Measurements from ENCODE around the gene LRRC36. TPM values are rescaled to one million over a fixed set of nuclear protein-coding genes. Genes with fewer than 3 reads are reported as not detected.

Gene LRRC36
- total and polyA plus RNA-seq, 9 of the 15 experiments (the other 6 are each of a cell fraction or from before 2014, with no cell fraction given) = 0.09 to 0.40 (median 0.17) TPM; not detected in 1

DNA sequence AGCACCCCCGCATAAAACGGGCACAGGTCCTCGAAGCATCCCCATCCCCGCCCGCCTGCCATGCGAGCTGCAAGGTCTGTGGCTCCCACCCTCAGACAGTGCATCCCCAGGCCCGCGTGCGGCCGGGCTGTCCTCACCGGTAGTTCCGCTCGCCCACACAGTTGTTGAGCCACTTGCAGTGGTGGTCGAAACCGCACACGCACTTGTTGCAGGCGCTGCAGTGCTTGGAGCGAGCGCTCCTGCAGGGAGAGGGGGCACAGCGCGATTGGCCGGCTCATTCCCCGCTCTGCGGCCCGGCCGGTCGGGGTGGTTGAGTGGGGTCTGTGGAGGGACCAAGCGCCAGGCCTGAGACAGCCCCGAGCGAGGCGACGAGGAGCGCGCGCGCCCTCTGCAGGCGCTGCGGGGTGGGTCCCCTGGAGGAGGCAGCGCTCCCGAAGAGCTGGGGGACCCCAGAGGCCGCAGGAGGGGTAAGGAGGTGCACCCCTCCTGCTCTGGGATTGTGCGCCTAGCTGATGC, 72.7 kb downstream of the LRRC36 start (continued):
- no peak for TF ChIP-seq NCOR1 (IDR thresholded peaks at IDR 0.05)
- TF ChIP-seq, protein P1, sequence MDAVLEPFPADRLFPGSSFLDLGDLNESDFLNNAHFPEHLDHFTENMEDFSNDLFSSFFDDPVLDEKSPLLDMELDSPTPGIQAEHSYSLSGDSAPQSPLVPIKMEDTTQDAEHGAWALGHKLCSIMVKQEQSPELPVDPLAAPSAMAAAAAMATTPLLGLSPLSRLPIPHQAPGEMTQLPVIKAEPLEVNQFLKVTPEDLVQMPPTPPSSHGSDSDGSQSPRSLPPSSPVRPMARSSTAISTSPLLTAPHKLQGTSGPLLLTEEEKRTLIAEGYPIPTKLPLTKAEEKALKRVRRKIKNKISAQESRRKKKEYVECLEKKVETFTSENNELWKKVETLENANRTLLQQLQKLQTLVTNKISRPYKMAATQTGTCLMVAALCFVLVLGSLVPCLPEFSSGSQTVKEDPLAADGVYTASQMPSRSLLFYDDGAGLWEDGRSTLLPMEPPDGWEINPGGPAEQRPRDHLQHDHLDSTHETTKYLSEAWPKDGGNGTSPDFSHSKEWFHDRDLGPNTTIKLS (IDR thresholded peaks at IDR 0.05; ENCODE audit: borderline replicate concordance, low read depth) = no peak
- no peak for TF ChIP-seq CREB1 (IDR thresholded peaks at IDR 0.05)
- 0 out of 2 replicates have a peak, but pooled peaks have one; percentile 20 for TF ChIP-seq CREB1 (CRISPR knock-in tag; IDR thresholded peaks at IDR 0.05)
- TF ChIP-seq SNRNP70 (optimal IDR thresholded peaks at IDR 0.05; ENCODE audit: low read depth, low read length) = no peak
- TF ChIP-seq KAT7 (CRISPR knock-in tag; IDR thresholded peaks at IDR 0.05; ENCODE audit: borderline replicate concordance) = 0 out of 2 replicates have a peak, but pooled peaks have one; percentile 60
- no peak for TF ChIP-seq ZNF668 (CRISPR knock-in tag; IDR thresholded peaks at IDR 0.05)
- no peak for TF ChIP-seq CXXC5 (CRISPR knock-in tag; IDR thresholded peaks at IDR 0.05)
- TF ChIP-seq, protein P2, sequence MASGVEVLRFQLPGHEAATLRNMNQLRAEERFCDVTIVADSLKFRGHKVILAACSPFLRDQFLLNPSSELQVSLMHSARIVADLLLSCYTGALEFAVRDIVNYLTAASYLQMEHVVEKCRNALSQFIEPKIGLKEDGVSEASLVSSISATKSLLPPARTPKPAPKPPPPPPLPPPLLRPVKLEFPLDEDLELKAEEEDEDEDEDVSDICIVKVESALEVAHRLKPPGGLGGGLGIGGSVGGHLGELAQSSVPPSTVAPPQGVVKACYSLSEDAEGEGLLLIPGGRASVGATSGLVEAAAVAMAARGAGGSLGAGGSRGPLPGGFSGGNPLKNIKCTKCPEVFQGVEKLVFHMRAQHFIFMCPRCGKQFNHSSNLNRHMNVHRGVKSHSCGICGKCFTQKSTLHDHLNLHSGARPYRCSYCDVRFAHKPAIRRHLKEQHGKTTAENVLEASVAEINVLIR (CRISPR knock-in tag; IDR thresholded peaks at IDR 0.05) = no peak

All from K562 (cell line).